GM18870 (cell line): ENCODE data around the gene CLNK.
"Not testable (repeated sequence)": the region's sequence is repeated elsewhere in the genome, so short reads cannot be mapped to it uniquely, and the experiment has no call there.

Source experiments
- ATAC-seq: cut with Tn5 transposase; IDR thresholded peaks from one replicate; pipeline ENCODE4 v1.9.1; 2021; ENCODE audit warnings: moderate library complexity; ENCODE audit not compliant: unreplicated experiment

CLNK gene

DNA sequence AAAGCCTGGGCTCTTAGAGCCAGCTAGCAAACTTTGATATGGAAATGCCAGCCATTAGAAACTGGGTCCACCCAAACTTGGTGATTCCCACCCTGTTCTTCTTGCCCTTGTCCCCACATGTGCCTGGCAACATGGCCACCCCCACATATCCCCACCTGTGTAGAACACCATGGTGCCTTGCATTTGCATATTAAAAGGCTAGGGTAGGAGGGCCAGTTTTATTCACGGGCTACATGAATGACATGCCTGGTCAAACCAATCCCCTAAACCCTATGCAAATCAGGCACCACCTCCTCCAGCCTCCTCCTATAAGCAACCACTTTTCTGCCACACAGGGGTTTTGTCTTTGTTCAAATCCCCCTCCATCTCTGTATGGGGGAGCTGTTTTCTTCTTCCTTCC is 104.9 kb downstream of the CLNK start:
- ATAC-seq: no peak

DNA sequence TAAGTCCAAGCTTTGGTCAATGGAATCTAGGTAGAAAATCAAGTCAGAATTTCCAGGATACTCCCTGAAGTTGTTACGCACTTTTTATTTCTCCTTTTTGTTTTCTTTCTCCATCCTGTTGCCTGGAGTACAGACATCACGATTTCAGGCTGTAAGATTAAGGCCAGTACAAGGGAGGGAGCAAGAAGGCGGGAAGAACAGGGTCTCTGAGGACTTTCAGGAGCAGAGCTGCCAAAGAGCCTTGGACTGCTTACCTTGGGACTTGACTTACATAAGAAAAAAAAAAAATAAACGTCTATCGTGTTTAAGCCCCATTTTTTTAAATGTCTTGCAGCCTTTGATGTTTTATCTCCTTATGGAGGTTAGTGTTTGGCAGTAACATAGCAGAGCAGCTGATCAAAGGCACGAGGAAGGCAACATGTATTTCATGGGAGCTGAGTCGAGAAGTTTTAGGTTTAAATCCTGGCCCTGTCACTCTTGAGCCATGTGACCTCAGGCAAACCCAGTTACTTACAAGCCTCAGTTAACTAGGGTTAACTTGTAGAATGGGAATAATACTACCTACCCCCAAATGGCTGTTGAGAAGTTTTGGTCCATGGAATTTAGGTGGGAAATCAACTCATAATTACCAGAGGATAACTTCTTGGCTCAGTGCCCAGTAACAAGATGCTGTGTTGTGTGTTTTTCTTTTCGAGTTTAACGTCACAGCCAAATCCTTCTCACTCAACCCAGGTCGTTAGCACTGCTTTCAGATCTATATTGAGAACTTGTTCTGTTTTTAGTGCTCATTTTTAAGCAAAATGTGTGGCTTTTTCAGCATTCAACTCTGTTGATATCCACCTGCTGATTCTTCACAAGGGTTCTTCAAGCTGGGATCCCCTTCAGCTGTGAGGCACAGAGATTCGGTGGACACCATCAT is 106.8 kb downstream of the CLNK start:
- ATAC-seq: peak; percentile 61

DNA sequence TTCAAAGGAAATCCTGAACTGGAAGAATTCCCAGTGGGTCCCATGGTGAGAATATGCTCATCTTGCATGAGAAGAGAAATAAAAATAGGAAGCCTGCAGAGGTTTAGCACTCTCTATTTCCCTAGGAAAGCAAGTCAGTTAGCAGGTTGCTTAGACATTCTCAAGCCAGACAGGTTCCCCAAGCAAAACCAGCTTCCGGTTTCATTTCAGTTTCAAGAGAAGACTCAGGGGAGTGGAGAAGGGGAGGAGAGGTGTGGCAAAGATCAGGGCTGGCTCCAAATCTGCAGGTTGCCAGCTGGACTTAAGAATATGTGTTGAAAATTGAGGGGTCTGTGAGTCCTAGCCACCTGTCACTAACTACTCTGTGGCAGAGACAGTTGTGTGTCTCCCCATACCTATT is 107.5 kb downstream of the CLNK start:
- ATAC-seq: peak; percentile 60

DNA sequence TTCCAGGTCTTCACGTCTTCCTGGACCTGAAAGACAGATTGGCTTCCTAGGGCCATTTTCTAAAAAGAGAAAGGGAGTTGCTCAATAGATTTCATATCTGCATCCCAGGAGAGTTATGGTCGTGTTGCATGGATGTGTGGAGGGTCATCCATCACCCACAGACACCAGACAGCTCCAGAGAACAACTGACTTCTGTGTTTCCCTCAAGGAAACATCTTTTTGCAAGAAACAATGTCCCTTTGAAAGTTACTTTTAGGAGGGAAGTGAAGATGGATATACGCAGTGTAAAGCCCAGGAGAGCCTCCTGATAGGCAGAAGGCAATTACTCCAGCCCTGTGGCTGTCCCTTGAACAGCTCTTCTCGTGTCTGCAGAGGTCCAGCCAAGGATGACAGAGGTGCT is 108.3 kb downstream of the CLNK start:
- no peak for ATAC-seq

DNA sequence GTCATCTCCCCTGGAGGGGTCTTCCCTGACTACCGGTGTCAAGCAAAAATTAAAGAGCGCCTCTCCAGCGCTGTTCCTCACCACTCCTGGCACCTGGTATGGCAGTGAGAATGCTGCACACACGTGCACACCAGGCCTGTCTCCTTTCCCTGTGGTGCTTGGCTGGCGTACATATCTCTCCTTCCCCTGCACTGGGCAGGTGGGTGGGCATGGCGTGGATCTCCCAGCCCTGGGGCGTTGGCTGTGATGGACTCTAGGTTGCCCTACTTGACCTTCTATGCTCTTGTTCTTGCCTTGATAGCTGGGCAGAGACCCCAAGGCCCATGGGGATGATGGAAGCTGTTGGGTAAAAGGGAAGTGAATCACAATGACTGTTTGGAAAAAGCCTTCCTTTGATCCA is 109.2 kb downstream of the CLNK start:
- no peak for ATAC-seq

DNA sequence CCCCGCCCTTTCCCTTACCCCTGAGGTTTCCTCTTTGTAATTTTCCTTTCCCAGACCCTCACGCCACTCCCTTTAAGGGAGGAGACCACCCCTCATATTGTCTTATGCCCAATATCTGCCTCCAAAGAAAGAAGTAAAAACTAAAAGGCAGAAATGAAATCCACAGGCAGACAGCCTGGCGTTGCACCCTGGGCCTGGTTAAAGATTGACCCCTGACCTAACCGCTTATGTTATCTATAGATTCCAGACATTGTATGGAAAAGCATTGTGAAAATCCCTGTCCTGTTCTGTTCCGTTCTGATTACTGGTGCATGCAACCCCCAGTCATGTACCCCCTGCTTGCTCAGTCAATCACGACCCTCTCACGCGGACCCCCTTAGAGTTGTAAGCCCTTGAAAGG is 110.0 kb downstream of the CLNK start:
- not testable (repeated sequence) for ATAC-seq

DNA sequence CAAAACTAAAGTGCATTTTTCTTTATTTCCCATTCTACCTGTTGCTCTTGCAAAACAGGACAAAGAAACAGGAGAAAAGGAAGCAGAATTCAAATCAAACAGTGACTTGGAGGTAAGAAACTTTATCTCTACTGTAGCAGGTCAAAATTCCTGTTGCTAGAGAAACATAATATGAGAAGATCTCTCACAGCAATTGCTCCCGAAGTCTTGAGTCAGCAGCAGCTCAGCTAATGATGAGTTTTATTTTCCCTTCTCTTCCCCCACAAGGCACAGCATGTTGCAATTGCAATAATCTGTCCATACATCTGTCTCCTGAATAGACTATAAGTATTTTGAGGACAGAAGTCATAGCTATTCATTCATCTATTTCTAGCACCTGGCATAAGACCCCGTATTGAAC is 112.7 kb downstream of the CLNK start:
- no peak for ATAC-seq

DNA sequence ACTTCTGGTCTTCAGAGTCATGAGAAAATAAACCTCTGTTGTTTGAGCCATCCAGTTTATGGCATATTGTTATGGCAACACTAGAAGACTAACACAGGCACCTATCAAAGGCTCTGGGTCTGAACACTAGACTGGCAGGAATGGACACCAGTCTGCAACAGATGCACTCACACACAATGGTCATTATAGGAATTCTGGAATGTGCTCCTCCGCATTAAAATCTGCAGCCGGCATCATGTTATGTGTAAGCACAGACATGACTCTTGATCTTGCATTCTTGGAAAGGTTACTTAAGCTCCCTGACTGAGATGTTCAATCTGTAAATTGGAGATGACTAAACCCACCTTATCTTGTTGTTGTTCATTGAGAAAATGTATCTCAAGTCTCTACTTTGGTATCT is 115.1 kb downstream of the CLNK start:
- no peak for ATAC-seq

DNA sequence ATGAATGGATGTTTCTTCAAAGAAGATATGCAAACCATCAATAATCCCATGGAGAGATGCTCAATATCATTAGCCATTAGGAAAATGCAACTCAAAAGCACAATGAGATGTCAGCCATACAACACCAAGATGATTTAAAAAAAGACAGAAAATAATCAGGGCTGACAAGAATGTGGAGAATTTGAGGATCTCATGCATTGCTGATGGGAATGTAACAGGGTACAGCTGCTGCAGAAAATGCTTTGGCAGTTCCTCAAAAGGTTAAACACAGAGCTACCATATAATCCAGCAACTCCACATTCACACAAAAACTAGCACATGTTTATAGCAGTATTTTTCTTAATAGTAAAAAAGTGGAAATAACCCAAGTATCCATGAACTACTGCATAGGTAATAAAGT is 116.8 kb downstream of the CLNK start:
- ATAC-seq: no peak

DNA sequence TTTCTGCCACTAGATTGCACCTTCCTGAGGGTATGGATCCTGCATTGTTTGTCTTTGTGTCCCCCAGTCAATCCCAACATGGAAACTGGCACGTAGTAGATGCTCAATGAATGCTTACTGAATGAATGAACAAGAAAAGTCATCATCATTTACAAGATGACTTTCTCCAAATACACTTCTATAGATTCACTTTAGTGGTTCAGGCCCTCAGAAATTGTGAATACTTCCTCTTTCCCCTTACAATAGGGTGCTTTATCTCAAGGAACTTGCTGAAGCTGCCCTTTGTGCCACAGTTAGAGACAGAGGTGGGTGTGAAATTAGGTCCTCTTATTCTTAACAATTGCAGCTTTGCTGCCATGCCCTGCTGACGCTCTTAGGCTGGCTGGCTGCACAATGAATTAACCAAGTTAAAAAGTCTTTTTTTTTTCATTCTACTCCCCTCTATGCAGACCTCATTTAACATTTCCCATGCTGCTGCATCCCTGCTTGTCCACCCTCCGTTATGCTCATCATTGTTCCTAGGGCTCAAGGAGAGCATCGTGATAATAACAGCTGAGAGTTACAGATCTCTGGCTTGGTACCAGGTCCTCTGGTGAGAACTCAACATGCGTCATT is 119.3 kb downstream of the CLNK start:
- no peak for ATAC-seq

DNA sequence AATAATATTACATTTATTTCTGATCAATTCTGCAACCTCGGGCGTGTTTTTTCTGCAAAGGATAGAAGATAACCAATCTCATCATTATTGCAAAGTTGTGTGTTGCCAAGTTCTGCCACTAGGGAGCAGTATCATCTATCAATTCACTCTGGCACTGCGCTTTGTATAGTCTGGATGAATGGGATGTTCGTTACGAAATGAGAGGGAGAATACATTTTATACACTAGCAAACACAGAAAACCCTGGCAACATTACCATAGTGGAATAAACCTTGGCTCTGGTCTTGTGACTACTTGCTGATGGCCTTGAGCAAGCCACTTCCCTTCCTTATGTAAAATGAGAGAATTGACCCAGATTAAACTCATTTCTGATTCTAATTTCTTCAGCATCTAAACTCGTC is 129.9 kb downstream of the CLNK start:
- peak; percentile 84 for ATAC-seq

DNA sequence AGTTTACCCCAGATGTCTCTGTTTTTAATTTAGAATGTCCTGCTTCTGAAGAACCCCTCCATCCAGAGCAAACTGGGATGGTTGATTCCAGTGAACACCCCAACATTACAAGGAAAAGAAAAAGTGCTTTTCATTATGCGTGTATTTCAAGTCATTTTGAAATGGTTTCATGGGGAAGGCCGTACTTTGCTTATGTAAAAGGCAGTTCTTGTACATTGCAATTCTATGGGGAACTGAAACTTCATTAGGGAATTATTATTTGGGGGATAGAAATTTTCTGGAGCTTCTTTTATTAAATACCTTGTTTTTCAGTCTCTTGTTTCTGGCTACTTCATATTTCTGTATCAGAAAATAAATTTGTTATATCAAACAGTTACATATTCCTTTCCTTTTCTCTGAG is 130.4 kb downstream of the CLNK start:
- no peak for ATAC-seq

DNA sequence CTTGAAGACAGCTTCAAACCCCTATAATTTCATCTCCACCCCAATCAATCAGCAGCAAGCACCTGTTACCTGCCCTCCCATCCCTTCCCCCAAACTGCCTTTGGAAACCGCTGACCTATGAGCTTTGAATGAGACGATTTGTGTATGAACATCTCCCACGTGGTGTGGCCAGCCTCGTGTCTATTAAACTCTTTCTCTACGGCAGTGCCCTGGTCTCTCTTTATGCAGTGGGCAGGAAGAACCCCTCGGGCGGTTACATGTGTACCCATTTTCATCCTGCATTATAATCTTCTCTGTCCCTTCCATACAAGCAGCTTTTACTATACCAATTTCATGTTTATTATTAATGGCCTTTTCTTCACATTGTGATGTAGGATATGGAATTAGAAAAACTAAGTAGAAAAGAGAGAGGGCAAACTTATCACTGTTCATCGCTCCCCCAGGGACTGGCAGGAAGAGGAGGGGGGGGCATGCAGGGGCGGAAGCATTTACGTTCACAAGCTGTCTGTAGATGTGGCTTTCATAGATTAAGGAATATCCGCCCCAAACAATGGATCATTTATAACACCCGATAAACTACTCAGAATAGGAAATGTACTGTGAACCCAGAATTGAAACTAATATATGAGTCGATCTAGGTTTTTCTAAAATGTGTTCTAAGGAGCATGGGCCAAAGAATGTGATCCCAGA is 131.8 kb downstream of the CLNK start:
- no peak for ATAC-seq

DNA sequence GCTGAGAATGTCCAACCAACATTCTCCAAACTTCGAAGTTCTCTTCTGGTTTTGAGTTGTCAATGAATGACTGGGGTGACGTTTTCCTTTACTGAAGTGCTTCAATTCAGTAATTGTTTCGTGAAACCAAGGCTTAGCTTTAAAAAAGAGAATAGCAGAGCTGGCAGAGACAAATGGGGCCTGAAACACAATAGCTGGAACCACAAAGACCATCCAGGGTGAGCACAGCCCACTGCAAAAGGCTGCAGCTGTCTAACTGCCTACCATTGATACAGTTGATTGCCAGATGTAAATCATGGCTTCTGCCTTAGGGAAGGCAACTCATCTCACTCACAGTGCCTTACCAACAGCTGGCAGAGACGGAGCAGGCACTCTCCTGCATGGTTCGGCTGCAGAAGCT is 148.7 kb downstream of the CLNK start:
- ATAC-seq: no peak

DNA sequence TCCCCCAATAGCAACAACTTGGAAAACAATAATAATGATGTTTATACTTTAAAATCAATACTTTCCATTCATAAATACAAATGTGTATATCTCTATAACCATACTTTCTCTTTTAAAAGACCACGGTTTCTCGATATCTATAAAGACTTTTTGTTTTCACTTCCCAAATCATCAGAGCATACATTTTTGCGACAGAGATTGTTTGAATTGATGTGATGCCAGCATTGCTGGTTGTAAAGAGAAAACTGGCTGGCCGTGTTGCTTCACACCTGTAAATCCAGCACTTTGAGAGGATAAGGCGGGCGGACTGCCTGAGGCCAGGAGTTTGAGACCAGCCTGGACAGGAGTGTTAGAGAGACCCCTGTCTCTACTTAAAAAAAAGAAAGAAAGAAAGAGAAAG is 149.7 kb downstream of the CLNK start:
- ATAC-seq: peak; percentile 52

DNA sequence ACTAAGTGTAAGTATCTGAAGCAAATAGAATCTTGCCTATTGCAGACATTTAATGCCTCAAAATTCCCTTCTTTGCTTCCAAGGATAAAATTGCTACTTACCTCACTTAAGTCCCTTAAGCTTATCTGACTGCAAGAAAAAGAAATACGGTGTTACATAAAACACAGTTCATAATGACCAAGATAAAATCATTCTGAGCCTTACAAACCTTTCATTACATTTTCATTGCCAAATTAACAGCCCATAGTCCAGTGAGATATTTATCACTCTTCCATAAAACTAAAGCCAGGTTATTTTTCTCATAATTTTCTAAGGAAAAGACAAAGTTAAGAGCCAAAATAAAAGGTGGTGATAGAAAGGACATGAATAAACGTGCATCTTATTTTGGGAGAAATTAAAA is 152.4 kb downstream of the CLNK start:
- no peak for ATAC-seq

DNA sequence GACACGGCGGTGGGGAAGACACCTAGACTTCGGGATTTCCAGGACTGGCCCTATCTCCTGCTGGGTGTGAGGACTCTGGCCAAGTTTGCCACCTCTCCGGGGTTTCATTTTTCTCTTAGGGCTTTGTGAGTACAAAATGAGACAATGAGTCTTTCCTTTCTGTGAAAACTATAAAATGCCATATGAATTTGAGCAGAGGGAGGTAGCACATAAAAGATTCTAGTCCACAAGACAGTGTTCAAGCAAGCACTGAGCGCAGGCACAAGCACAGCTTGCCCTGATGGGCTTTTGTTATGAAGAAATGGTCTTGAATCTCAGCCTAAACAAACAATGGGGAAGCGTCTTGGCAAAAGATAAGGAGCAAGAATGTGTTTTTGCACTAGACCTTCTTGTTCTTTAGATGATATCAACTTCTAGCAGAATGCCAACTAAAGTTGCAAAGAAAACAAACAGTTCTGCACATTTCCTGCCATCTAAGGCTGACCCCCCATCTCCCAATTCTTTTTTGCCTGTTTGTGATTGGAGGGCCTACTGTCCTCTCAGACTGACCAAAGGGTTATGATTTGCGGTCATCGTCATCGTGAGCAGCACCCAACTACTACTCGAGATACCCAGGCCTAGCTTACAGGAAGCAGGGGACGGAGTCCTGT is 154.3 kb downstream of the CLNK start:
- ATAC-seq: no peak

DNA sequence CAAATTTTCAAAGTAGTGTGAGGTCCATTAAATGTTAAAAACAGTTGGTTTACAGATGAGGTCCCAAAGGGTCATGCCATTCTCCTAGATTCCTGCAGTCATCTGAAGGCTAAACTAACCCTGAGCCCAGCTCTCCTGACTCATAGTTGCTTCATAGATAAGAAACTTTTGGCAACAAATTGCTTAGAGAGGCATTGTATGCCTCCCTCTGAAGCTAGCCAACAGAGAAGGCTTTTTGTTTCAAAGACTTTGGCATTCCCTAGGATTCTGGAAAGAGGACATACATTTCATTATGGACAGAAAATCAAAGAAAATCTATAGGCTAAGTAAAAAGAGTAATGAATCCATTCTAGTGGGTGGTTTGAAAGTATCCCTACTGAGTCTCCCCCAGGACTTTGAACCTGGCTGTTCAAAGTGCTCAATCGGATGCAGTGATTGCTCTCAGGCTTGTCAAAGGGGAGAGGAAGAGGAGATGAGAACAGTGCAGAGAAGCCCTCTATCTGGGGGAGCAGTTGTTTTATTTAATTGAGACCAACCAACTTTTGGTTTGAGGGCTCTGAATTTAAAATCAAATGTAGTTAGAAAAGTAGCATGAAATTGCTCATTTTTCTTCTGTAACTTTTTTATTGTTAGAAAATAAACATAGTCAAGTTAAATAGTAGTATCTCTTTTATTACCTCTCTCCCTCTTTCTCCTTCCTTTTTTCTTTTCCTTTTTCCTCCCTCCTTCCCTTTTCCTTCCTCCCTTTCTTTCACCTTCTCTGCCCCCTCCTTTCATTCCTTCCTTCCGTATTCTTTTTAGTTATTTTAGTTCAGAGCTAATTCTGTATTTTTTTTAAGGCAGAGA is 155.1 kb downstream of the CLNK start:
- no peak for ATAC-seq

DNA sequence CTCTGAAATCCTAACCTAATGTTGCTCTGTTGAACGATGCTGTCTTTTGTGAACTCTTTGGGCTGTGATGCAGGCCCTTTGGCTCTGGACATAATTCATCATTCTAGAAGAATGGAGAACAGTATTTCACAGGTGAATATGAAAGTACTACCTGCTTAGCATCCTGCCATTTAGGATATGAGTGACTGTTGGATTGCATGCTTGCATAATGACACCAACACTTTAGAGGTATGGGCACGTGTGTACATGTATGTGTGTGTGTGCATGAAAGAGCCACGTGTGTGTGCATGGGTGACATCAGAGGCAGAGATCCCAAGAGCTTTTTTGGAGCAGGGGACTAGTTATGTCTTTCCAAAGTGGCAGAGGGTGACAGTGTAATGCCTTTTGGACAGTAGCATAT is 157.1 kb downstream of the CLNK start:
- ATAC-seq: no peak

DNA sequence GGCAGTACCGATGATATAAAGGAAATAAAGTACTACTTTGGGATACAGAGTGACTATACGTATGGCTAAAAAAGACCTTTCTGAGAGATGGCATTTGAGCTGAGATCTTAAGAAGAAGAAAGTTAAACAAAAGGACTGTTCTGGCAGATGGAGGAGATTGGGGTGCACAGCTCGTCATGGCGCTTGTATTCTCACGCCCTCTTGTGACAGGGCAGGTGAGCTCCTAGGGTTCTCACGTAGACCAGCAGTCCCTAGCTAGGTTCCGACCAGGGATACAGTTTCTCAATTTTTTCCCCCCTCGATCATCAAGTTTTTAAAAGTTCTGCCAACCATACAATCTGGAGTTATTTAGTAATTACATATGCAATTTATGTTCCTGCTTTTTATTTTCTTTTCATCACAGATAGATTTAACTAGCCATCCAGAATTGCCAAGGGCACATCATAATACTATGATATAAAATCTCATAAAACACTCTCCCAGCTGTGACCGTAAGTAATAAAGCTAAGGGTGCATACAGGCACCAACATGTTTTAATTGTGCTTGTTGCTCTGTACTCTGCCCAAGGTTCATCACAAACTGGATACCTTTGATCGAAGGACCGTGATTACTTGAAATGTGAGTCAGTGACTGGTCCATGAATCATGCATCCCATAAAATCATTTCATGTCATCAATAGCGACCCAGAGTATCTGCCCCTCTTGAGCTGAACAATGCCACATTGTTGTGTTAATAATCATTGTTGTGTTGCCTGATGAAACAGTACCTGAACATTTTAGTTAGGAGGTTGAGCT is 157.9 kb downstream of the CLNK start:
- ATAC-seq: no peak
